GM10248 (cell line): ENCODE measurements around the gene STARD10.

Source experiments
- CTCF ChIA-PET: fragments of 300-600 bp; sonication (Branson Sonifier 250); formaldehyde crosslinking; extraction: SDS; loops from one replicate; lab custom pipeline; 2021; ENCODE audit warnings: antibody characterized with exemption; lab: Yijun Ruan, JAX
- POLR2A ChIA-PET: fragments of 350-650 bp; sonication (Branson Sonifier 250); formaldehyde crosslinking; extraction: SDS; loops from one replicate; lab custom pipeline; 2020; ENCODE audit warnings: antibody characterized with exemption; lab: Yijun Ruan, JAX
- DNase-seq: peaks from one replicate; pipeline ENCODE4 v3.0.0; 2012; ENCODE audit errors: extremely low spot score
- CTCF ChIP-seq: IDR thresholded peaks from 2 replicates; pipeline ENCODE4 v1.5.1; 2012; ENCODE audit warnings: mild to moderate bottlenecking, low read depth; ENCODE audit errors: extremely low read depth, missing control alignments, control extremely low read depth

STARD10 gene

GRCh38 chr11:72746821-72747220 lies 47.0 kb downstream of the STARD10 start:
- ChIA-PET POLR2A (interaction anchor here (0.6 kb wide), 1 partner anchor 396 kb away, joined by 4 read pairs; the partner anchor contains the start of gene FCHSD2), CTCF (interaction anchor here (0.7 to 1.8 kb wide), 8 partner anchors 9 to 66 kb away, joined by 3 to 5 read pairs (median 3); partner anchors contain the start of gene STARD10)

GRCh38 chr11:72745925-72746550 lies 47.8 kb downstream of the STARD10 start:
- TF ChIP-seq CTCF, result no peak
- no peak for DNase-seq
- ChIA-PET POLR2A (no interaction called here), CTCF (interaction anchor here (0.7 to 1.8 kb wide), 8 partner anchors 10 to 67 kb away, joined by 3 to 5 read pairs (median 3); partner anchors contain the start of gene STARD10)

More at GRCh38 chr11:72746821-72747220, 47.0 kb downstream of the STARD10 start:
- no peak for DNase-seq
- TF ChIP-seq CTCF, result no peak

GRCh38 chr11:72745511-72745910 lies 48.3 kb downstream of the STARD10 start:
- ChIA-PET POLR2A (no interaction called here), CTCF (interaction anchor here (1.0 to 9.7 kb wide), 5 partner anchors 14 to 67 kb away, joined by 3 to 107 read pairs (median 5); no protein-coding TSS in a partner anchor)
- DNase-seq, result no peak
- no peak for TF ChIP-seq CTCF

- POLR2A ChIA-PET, result no interaction called here
- no peak for DNase-seq
- TF ChIP-seq CTCF, result no peak
- CTCF ChIA-PET, result interaction anchor here (1.1 to 9.7 kb wide), 3 partner anchors 19 to 43 kb away, joined by 3 to 107 read pairs (median 4); no protein-coding TSS in a partner anchor
Measured at GRCh38 chr11:72744474-72744873, 49.4 kb downstream of the STARD10 start.

- ChIA-PET CTCF (interaction anchor here (1.1 to 9.7 kb wide), 4 partner anchors 12 to 44 kb away, joined by 3 to 107 read pairs (median 9); no protein-coding TSS in a partner anchor), POLR2A (no interaction called here)
- no peak for TF ChIP-seq CTCF
- DNase-seq, result peak; percentile 62
Measured at GRCh38 chr11:72743321-72744221, 50.3 kb downstream of the STARD10 start.
